ENCODE results near the gene RBMS1. TPM values are rescaled to one million over a fixed set of nuclear protein-coding genes. Genes with fewer than 3 reads are reported as not detected.

Gene RBMS1
- total RNA-seq, 1 donor from 2014 or later: 28.4 TPM

- no peak for TF ChIP-seq CTCF (conservative IDR thresholded peaks at IDR 0.05)
- peaks cover 20% of the 10 kb centered on the region for H3K4me1 Mint-ChIP-seq
Measured at GRCh38 chr2:160290598-160290997, 203.0 kb downstream of the RBMS1 start.

GRCh38 chr2:160289831-160290230 lies 203.8 kb downstream of the RBMS1 start:
- no peak for DNase-seq (ENCODE audit: low read depth, low spot score)
- H3K27ac Mint-ChIP-seq (ENCODE audit: unreplicated experiment): no peak overlapping the region
- TF ChIP-seq CTCF (conservative IDR thresholded peaks at IDR 0.05): no peak
- H3K4me1 Mint-ChIP-seq: peaks cover 13% of the 10 kb centered on the region
- H3K4me3 Mint-ChIP-seq: no peak overlapping the region
- no peaks in the 10 kb centered on the region for H3K27me3 Mint-ChIP-seq (ENCODE audit: low read depth)
- H3K9me3 Mint-ChIP-seq: no peaks in the 10 kb centered on the region
- no peaks in the 10 kb centered on the region for H3K36me3 Mint-ChIP-seq (ENCODE audit: low read depth)

More at GRCh38 chr2:160290598-160290997, 203.0 kb downstream of the RBMS1 start:
- no peak overlapping the region for H3K27ac Mint-ChIP-seq (ENCODE audit: unreplicated experiment)
- no peaks in the 10 kb centered on the region for H3K9me3 Mint-ChIP-seq
- H3K27me3 Mint-ChIP-seq (ENCODE audit: low read depth): no peaks in the 10 kb centered on the region
- no peak for DNase-seq (ENCODE audit: low read depth, low spot score)
- no peak overlapping the region for H3K4me3 Mint-ChIP-seq
- H3K36me3 Mint-ChIP-seq (ENCODE audit: low read depth): no peaks in the 10 kb centered on the region

- Mint-ChIP-seq H3K4me1 (peaks cover 13% of the 10 kb centered on the region), H3K4me3 (no peak overlapping the region), H3K9me3 (no peaks in the 10 kb centered on the region), H3K27ac (ENCODE audit: unreplicated experiment) (no peak overlapping the region), H3K36me3 (ENCODE audit: low read depth) (peaks cover 5% of the 10 kb centered on the region), H3K27me3 (ENCODE audit: low read depth) (no peaks in the 10 kb centered on the region)
- TF ChIP-seq CTCF (conservative IDR thresholded peaks at IDR 0.05): no peak
- no peak for DNase-seq (ENCODE audit: low read depth, low spot score)
Measured at GRCh38 chr2:160289126-160289525, 204.5 kb downstream of the RBMS1 start.

GRCh38 chr2:160288324-160288723 lies 205.3 kb downstream of the RBMS1 start:
- H3K36me3 Mint-ChIP-seq (ENCODE audit: low read depth): peaks cover 5% of the 10 kb centered on the region
- H3K9me3 Mint-ChIP-seq: no peaks in the 10 kb centered on the region
- H3K4me3 Mint-ChIP-seq: no peak overlapping the region
- no peaks in the 10 kb centered on the region for H3K27me3 Mint-ChIP-seq (ENCODE audit: low read depth)
- H3K27ac Mint-ChIP-seq (ENCODE audit: unreplicated experiment): no peak overlapping the region
- DNase-seq (ENCODE audit: low read depth, low spot score): no peak
- no peak for TF ChIP-seq CTCF (conservative IDR thresholded peaks at IDR 0.05)
- peaks cover 10% of the 10 kb centered on the region for H3K4me1 Mint-ChIP-seq

GRCh38 chr2:160287476-160287875 lies 206.1 kb downstream of the RBMS1 start:
- no peak for DNase-seq (ENCODE audit: low read depth, low spot score)
- Mint-ChIP-seq H3K9me3 (no peaks in the 10 kb centered on the region), H3K27ac (ENCODE audit: unreplicated experiment) (no peak overlapping the region), H3K36me3 (ENCODE audit: low read depth) (peaks cover 8% of the 10 kb centered on the region), H3K27me3 (ENCODE audit: low read depth) (no peaks in the 10 kb centered on the region), H3K4me3 (no peak overlapping the region), H3K4me1 (peaks cover 2% of the 10 kb centered on the region)
- TF ChIP-seq CTCF (conservative IDR thresholded peaks at IDR 0.05): no peak

- Mint-ChIP-seq H3K36me3 (ENCODE audit: low read depth) (peaks cover 8% of the 10 kb centered on the region), H3K4me1 (no peaks in the 10 kb centered on the region), H3K27me3 (ENCODE audit: low read depth) (no peaks in the 10 kb centered on the region), H3K4me3 (no peak overlapping the region), H3K9me3 (no peaks in the 10 kb centered on the region), H3K27ac (ENCODE audit: unreplicated experiment) (no peak overlapping the region)
- DNase-seq (ENCODE audit: low read depth, low spot score): no peak
- no peak for TF ChIP-seq CTCF (conservative IDR thresholded peaks at IDR 0.05)
Measured at GRCh38 chr2:160286551-160286950, 207.1 kb downstream of the RBMS1 start.
